HG03159 (cell line): ENCODE results near the gene SNX30.

Experiments
- ATAC-seq: cut with Tn5 transposase; IDR thresholded peaks from one replicate; pipeline ENCODE4 v1.9.1; 2021; ENCODE audit warnings: mild to moderate bottlenecking, moderate library complexity; ENCODE audit not compliant: unreplicated experiment

Gene SNX30

GRCh38 chr9:112914524-112914923 is 164.0 kb downstream of the SNX30 start:
- no peak for ATAC-seq

DNA sequence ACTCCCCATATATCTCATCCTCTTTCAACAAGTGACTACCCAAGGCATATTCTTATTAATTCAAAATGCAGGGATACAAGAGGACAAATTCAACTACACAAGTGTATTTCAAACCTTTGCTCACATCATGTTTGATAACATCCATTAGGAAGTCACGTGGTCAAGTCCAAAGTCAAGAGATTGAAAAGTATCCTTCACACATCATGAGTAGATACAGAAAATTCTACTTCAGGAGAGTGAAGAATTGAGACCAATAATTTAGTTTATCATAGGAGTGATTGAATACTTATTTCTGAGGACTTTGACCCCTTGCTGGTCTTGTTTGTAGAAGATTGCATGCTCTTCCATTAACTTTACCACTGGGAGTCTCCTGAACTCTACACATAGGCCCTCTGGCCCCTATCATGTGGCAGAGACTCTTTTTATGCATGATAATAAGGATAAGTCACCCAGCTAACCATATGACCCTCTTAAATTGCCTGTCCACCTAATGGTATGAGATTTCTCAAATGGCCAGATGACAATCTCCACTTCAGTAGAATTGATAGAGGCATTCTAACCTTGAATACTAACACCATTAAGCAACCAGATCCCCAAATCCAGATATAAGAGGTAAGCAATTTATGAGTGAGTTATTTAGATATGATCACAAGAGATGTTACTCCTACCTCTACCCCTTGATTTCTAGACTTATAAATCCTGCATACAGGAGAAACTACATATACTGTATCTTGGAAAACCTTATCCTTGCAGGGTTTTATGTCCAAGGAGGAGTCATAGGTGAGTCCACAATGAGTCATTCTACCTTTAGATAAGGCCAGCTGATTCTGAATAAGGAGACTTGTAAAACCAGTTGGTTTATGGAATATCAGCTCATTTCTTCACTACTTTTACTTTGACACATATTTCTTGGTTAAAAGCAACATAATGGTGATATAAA is 166.8 kb downstream of the SNX30 start:
- no peak for ATAC-seq

DNA sequence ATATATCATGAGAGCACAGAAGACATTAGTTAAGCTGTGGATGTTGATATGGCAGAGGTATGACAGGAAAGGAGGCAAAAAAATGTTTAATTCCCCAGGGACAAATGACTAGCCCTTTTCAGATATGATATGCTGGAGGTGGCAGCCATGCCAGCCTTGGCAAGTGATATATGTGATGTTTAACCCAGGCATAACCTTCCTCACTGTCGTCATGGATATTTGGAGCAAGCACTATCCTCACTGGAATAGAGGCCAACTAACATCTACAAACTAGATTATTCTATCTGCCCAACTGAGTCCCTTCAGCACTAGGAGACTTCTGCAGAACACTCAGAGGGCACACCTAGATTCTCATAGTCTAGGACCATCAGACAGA is 167.4 kb downstream of the SNX30 start:
- no peak for ATAC-seq

DNA sequence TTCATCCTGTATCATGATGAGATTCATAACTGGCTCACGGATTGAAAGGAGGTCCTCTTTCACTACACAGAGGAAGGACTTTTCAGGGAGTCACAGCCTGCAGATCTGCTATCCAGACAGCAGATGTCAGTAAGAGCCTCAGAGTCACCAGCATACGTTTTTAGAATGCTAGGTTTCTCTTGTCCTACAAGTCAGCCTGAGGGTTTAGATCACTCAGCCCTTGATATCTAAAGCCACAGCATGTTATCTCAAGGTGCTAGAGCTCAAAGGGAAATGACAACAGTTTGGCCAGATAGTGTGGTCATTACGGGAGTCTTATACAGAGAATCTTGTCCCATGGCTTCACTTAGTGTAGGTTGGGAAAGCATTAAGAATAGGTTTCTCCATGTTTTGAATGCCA is 171.0 kb downstream of the SNX30 start:
- ATAC-seq, result peak; percentile 46
